ENCODE results near the gene SUGT1. TPM values are rescaled to one million over a fixed set of nuclear protein-coding genes. Genes with fewer than 3 reads are reported as not detected.
A peak's percentile ranks its signal among the peaks of the same experiment; 100 is the strongest.
"Not testable (repeated sequence)": the region's sequence is repeated elsewhere in the genome, so short reads cannot be mapped to it uniquely, and the experiment has no call there.

The SUGT1 gene
- total and polyA plus RNA-seq, 11 donors: 32.7 to 70.8 (median 47.4) TPM

DNA sequence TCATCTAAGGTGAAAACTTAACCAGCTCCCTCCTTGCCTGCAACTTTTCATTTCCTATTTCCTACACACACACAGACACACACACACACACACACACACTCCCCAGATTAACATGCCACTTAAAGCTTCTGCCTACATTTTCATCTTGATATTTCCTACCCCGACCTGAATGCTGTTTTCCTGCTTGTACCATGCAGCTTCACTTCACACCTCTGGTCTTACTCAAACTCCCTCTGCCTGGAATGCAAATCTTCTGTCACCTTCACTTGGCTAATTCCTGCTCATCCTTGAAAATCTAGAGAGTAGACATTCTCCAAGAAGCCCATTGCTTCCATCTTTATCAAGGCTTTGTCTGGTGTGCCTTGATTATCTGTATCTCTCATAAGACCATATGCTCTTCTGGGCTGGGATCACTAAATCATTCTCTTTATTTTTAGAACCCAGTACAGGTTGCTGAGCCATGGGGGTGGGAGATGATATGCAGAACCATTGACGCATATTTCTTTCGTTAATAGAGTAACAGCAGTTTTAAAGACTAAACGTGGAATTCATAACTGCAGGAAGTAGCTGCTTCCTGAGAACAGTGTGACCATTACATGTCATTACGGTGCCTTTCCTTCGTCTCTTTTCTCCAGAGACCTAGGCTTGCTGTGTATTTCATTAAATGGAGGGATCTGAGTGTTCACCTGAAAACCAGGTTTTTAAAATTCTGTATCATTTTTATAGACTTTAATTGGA, 49.3 kb downstream of the SUGT1 start:
- DNase-seq (no peak), ATAC-seq (peak in 1 of 4 donors; percentile 65)
- Histone ChIP-seq H3K27me3 (no peaks in the 10 kb centered on the region), H3K27ac (no peak overlapping the region), H3K9me3 (no peaks in the 10 kb centered on the region), H3K4me3 (no peak overlapping the region), H3K4me1 (peaks cover 0 to 6% (median 0%) of the 10 kb centered on the region in 12 donors), H3K36me3 (peaks cover 0 to 31% (median 10%) of the 10 kb centered on the region in 9 donors)
- intact Hi-C loops (cut with DNase I): no loop called here
- 48 to 56% (median 49%) methylated on average over 6 of the region's 6 CpGs for WGBS, 4 donors
- TF ChIP-seq POLR2A (IDR thresholded peaks at IDR 0.05): no peak
- TF ChIP-seq, protein P1, sequence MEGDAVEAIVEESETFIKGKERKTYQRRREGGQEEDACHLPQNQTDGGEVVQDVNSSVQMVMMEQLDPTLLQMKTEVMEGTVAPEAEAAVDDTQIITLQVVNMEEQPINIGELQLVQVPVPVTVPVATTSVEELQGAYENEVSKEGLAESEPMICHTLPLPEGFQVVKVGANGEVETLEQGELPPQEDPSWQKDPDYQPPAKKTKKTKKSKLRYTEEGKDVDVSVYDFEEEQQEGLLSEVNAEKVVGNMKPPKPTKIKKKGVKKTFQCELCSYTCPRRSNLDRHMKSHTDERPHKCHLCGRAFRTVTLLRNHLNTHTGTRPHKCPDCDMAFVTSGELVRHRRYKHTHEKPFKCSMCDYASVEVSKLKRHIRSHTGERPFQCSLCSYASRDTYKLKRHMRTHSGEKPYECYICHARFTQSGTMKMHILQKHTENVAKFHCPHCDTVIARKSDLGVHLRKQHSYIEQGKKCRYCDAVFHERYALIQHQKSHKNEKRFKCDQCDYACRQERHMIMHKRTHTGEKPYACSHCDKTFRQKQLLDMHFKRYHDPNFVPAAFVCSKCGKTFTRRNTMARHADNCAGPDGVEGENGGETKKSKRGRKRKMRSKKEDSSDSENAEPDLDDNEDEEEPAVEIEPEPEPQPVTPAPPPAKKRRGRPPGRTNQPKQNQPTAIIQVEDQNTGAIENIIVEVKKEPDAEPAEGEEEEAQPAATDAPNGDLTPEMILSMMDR (IDR thresholded peaks at IDR 0.05): no peak

DNA sequence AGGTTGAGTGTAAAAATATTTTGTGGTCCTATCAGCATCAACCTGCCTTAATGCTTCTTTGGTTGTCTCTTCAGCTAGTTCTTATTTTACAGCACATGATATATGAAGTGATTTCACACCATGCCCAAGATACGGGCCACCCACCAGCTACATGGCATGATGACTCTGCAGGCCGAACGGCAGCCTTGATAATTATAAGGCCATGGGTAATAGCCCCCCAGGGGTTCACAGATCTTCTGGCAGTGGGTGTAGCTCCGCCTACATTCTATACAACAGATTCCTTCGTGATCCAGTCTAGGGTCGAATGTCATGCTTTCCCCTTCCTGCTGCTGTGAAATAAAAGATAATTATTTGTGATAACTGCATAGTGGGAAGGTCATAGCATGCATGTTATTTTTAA, 50.8 kb downstream of the SUGT1 start:
- H3K4me3 ChIP-seq: no peak overlapping the region
- no peak overlapping the region for H3K27ac ChIP-seq
- ATAC-seq (no peak), DNase-seq (no peak)
- TF ChIP-seq, protein P1 (IDR thresholded peaks at IDR 0.05): no peak
- no peak for TF ChIP-seq POLR2A (IDR thresholded peaks at IDR 0.05)
- peaks cover 0 to 6% (median 0%) of the 10 kb centered on the region in 12 donors for H3K4me1 ChIP-seq
- no peaks in the 10 kb centered on the region for H3K9me3 ChIP-seq
- intact Hi-C loops (cut with DNase I): no loop called here
- peaks cover 0 to 18% (median 0%) of the 10 kb centered on the region in 9 donors for H3K36me3 ChIP-seq
- H3K27me3 ChIP-seq: no peaks in the 10 kb centered on the region
- WGBS, 4 donors: 59 to 76% (median 63%) methylated on average over 6 of the region's 6 CpGs

DNA sequence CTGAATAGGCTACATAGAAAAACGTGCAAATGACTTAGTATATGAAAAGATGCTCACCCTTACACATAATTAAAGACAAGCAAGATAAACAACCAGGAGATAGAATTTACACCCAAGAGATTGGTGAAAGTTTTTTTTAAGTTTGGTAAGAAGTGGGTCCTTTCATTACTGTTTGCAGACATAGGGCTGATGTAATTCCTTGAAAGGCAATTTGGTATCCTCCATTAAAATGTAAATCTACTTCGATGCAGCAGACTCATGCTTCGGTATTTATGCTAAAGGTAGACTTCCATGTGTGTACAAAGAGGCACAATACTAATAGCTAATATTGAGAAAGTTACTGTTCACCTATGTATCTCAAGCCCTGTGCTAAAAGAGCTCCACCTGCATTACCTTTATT, 53.4 kb downstream of the SUGT1 start:
- H3K27me3 ChIP-seq: no peaks in the 10 kb centered on the region
- H3K4me1 ChIP-seq: peaks cover 0 to 6% (median 0%) of the 10 kb centered on the region in 12 donors
- DNase-seq (no peak), ATAC-seq (no peak)
- 78 to 90% (median 80%) methylated on average over 3 of the region's 3 CpGs for WGBS, 4 donors
- H3K9me3 ChIP-seq: no peaks in the 10 kb centered on the region
- H3K36me3 ChIP-seq: no peaks in the 10 kb centered on the region
- H3K4me3 ChIP-seq: no peak overlapping the region
- TF ChIP-seq, protein P1 (IDR thresholded peaks at IDR 0.05): no peak
- no peak for TF ChIP-seq POLR2A (IDR thresholded peaks at IDR 0.05)
- intact Hi-C loops (cut with DNase I): no loop called here
- no peak overlapping the region for H3K27ac ChIP-seq

DNA sequence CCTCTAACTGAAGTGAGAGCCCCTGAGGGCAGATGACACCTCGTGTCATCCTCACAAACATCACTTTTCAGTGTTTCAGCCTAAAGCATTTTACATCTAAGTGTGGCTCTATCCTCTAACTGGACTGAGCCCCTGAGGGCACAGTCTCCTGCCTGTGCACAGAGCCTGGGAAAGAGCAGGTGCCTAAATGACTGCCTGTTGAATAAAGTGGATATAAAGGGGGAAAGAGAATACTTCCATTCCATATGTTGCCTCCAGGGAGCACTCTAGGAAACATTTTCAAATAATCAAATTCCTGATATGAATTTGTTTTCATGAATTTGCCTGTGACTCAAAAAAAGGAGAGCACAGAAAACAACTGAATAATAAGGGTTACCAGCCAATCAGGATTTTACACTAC, 54.7 kb downstream of the SUGT1 start:
- peaks cover 0 to 2% (median 0%) of the 10 kb centered on the region in 12 donors for H3K4me1 ChIP-seq
- intact Hi-C loops (cut with DNase I): no loop called here
- 70 to 92% (median 84%) methylated on average over 1 of the region's 1 CpG for WGBS, 4 donors
- no peak for ATAC-seq
- no peaks in the 10 kb centered on the region for H3K36me3 ChIP-seq
- H3K9me3 ChIP-seq: no peaks in the 10 kb centered on the region
- no peak overlapping the region for H3K4me3 ChIP-seq
- no peaks in the 10 kb centered on the region for H3K27me3 ChIP-seq
- H3K27ac ChIP-seq: no peak overlapping the region
- DNase-seq: no peak
- TF ChIP-seq POLR2A (IDR thresholded peaks at IDR 0.05): no peak

DNA sequence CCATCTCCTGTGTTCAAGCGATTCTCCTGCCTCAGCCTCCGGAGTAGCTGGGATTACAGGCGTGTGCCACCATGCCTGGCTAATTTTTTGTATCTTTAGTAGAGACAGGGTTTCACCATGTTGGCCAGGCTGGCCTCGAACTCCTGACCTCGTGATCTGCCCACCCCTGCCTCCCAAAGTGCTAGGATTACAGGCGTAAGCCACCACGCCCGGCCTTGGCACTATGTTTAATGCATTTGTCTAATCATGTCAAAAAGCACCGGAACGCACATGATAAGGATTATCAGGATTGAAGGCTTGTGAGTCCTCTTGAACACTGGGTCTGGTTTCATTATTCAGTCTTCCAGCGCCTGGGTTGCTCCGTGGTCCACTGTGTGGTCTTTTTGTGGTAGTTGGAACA, 55.6 kb downstream of the SUGT1 start:
- H3K9me3 ChIP-seq; H3K36me3 ChIP-seq; intact Hi-C loops (cut with DNase I); H3K27me3 ChIP-seq; H3K27ac ChIP-seq; ATAC-seq; H3K4me3 ChIP-seq; H3K4me1 ChIP-seq; DNase-seq: not testable (repeated sequence)
- WGBS, 4 donors: 69 to 76% (median 71%) methylated on average over 12 of the region's 12 CpGs

All from heart left ventricle (tissue), 16 donors.